ENCODE data around the gene CCSER2.

Gene CCSER2

DNA sequence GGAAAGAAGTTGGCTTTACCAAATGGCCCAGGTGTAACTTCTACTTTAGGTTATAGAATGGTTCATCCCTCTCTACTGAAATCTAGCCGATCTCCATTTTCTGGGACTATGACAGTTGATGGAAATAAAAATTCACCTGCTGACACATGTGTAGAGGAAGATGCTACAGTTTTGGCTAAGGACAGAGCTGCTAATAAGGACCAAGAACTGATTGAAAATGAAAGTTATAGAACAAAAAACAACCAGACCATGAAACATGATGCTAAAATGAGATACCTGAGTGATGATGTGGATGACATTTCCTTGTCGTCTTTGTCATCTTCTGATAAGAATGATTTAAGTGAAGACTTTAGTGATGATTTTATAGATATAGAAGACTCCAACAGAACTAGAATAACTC lies 43.6 kb downstream of the CCSER2 start:
- no peaks in the 10 kb centered on the region for H3K27me3 ChIP-seq (ENCODE audit: control insufficient read depth, insufficient read depth, low read length)
- no peaks in the 10 kb centered on the region for H3K4me1 ChIP-seq (ENCODE audit: control insufficient read depth, insufficient read depth, low read length)
- no peak overlapping the region for H3K9ac ChIP-seq (ENCODE audit: low read depth, low read length)
- H3K4me3 ChIP-seq (ENCODE audit: low read length): no peak overlapping the region
- H3K9me3 ChIP-seq (replicated peaks; ENCODE audit: low read length): no peaks in the 10 kb centered on the region
- H3K36me3 ChIP-seq (ENCODE audit: insufficient read depth, low read length): peaks cover 19% of the 10 kb centered on the region
- no peak overlapping the region for H3K4me2 ChIP-seq (ENCODE audit: low read length)

- H3K4me1 ChIP-seq (ENCODE audit: control insufficient read depth, insufficient read depth, low read length): no peaks in the 10 kb centered on the region
Observed at GRCh38 chr10:84373000-84373399, 44.6 kb downstream of the CCSER2 start.

DNA sequence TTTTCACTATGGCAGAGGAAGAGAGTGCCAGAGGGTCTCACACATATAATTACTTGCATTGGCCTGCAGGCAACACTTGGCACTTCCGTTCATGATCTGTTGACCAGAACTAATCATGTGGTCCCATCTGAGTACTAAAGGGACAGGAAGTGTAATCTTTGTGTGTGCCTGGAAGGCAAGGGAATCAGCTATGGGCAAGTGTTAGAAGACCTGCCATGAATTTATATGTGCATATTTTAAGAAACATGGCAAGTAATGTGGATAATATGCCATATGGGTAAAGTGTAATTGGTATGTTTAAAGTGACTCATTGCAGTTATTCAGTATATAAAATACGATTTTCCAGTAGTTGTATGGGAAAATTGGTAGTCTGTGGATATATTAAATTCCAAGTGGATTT lies 46.1 kb downstream of the CCSER2 start:
- Histone ChIP-seq H3K9ac (ENCODE audit: low read depth, low read length) (no peak overlapping the region), H3K9me3 (replicated peaks; ENCODE audit: low read length) (no peaks in the 10 kb centered on the region), H3K4me3 (ENCODE audit: low read length) (no peak overlapping the region), H3K4me1 (ENCODE audit: control insufficient read depth, insufficient read depth, low read length) (no peaks in the 10 kb centered on the region), H3K36me3 (ENCODE audit: insufficient read depth, low read length) (peaks cover 19% of the 10 kb centered on the region), H3K27me3 (ENCODE audit: control insufficient read depth, insufficient read depth, low read length) (no peaks in the 10 kb centered on the region), H3K4me2 (ENCODE audit: low read length) (no peak overlapping the region)

More at GRCh38 chr10:84373000-84373399, 44.6 kb downstream of the CCSER2 start:
- Histone ChIP-seq H3K9ac (ENCODE audit: low read depth, low read length) (no peak overlapping the region), H3K27me3 (ENCODE audit: control insufficient read depth, insufficient read depth, low read length) (no peaks in the 10 kb centered on the region), H3K4me2 (ENCODE audit: low read length) (no peak overlapping the region), H3K4me3 (ENCODE audit: low read length) (no peak overlapping the region), H3K36me3 (ENCODE audit: insufficient read depth, low read length) (peaks cover 19% of the 10 kb centered on the region), H3K9me3 (replicated peaks; ENCODE audit: low read length) (no peaks in the 10 kb centered on the region)

- Histone ChIP-seq H3K9me3 (replicated peaks; ENCODE audit: low read length) (no peaks in the 10 kb centered on the region), H3K27me3 (ENCODE audit: control insufficient read depth, insufficient read depth, low read length) (no peaks in the 10 kb centered on the region), H3K4me1 (ENCODE audit: control insufficient read depth, insufficient read depth, low read length) (no peaks in the 10 kb centered on the region), H3K36me3 (ENCODE audit: insufficient read depth, low read length) (peaks cover 19% of the 10 kb centered on the region), H3K9ac (ENCODE audit: low read depth, low read length) (no peak overlapping the region), H3K4me3 (ENCODE audit: low read length) (no peak overlapping the region), H3K4me2 (ENCODE audit: low read length) (no peak overlapping the region)
Observed at GRCh38 chr10:84375011-84375410, 46.6 kb downstream of the CCSER2 start.

- Histone ChIP-seq H3K4me3 (ENCODE audit: low read length) (no peak overlapping the region), H3K36me3 (ENCODE audit: insufficient read depth, low read length) (peaks cover 19% of the 10 kb centered on the region), H3K9ac (ENCODE audit: low read depth, low read length) (no peak overlapping the region), H3K4me2 (ENCODE audit: low read length) (no peak overlapping the region), H3K27me3 (ENCODE audit: control insufficient read depth, insufficient read depth, low read length) (no peaks in the 10 kb centered on the region), H3K9me3 (replicated peaks; ENCODE audit: low read length) (no peaks in the 10 kb centered on the region), H3K4me1 (ENCODE audit: control insufficient read depth, insufficient read depth, low read length) (no peaks in the 10 kb centered on the region)
Observed at GRCh38 chr10:84375881-84376280, 47.5 kb downstream of the CCSER2 start.

DNA sequence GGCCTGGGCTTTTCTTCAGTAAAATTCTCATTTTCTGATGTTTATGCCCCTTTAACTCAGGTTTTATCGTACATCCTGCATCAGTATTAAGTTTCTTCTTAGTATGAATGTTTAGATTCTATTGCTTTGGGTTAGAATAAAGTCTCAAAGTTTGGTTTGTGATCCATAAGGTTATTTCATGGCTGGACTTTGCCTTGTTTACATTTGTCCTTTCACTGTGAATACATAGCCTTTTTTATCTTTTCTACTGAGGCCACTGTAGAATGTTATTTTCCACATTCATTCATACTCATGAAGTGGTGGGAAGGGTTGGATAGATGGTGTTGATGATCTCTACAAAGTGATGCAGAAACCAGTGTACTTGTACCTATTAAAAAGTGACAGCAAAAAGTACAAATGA lies 59.8 kb downstream of the CCSER2 start:
- Histone ChIP-seq H3K27me3 (ENCODE audit: control insufficient read depth, insufficient read depth, low read length) (no peaks in the 10 kb centered on the region), H3K9ac (ENCODE audit: low read depth, low read length) (no peak overlapping the region), H3K4me3 (ENCODE audit: low read length) (no peak overlapping the region), H3K36me3 (ENCODE audit: insufficient read depth, low read length) (peaks cover 9% of the 10 kb centered on the region), H3K4me2 (ENCODE audit: low read length) (no peak overlapping the region), H3K9me3 (replicated peaks; ENCODE audit: low read length) (no peaks in the 10 kb centered on the region), H3K4me1 (ENCODE audit: control insufficient read depth, insufficient read depth, low read length) (peaks cover 12% of the 10 kb centered on the region)

GRCh38 chr10:84390364-84390763 lies 62.0 kb downstream of the CCSER2 start:
- Histone ChIP-seq H3K4me3 (ENCODE audit: low read length) (no peak overlapping the region), H3K9me3 (replicated peaks; ENCODE audit: low read length) (no peaks in the 10 kb centered on the region), H3K4me2 (ENCODE audit: low read length) (no peak overlapping the region), H3K36me3 (ENCODE audit: insufficient read depth, low read length) (peaks cover 9% of the 10 kb centered on the region), H3K27me3 (ENCODE audit: control insufficient read depth, insufficient read depth, low read length) (no peaks in the 10 kb centered on the region), H3K9ac (ENCODE audit: low read depth, low read length) (no peak overlapping the region), H3K4me1 (ENCODE audit: control insufficient read depth, insufficient read depth, low read length) (no peaks in the 10 kb centered on the region)

- Histone ChIP-seq H3K36me3 (ENCODE audit: insufficient read depth, low read length) (peaks cover 9% of the 10 kb centered on the region), H3K4me3 (ENCODE audit: low read length) (no peak overlapping the region), H3K9ac (ENCODE audit: low read depth, low read length) (no peak overlapping the region), H3K4me2 (ENCODE audit: low read length) (no peak overlapping the region), H3K9me3 (replicated peaks; ENCODE audit: low read length) (no peaks in the 10 kb centered on the region), H3K27me3 (ENCODE audit: control insufficient read depth, insufficient read depth, low read length) (no peaks in the 10 kb centered on the region), H3K4me1 (ENCODE audit: control insufficient read depth, insufficient read depth, low read length) (no peaks in the 10 kb centered on the region)
Observed at GRCh38 chr10:84391326-84391725, 62.9 kb downstream of the CCSER2 start.

GRCh38 chr10:84392181-84392580 lies 63.8 kb downstream of the CCSER2 start:
- Histone ChIP-seq H3K4me3 (ENCODE audit: low read length) (no peak overlapping the region), H3K9ac (ENCODE audit: low read depth, low read length) (no peak overlapping the region), H3K4me1 (ENCODE audit: control insufficient read depth, insufficient read depth, low read length) (no peaks in the 10 kb centered on the region), H3K9me3 (replicated peaks; ENCODE audit: low read length) (no peaks in the 10 kb centered on the region), H3K36me3 (ENCODE audit: insufficient read depth, low read length) (peaks cover 9% of the 10 kb centered on the region), H3K27me3 (ENCODE audit: control insufficient read depth, insufficient read depth, low read length) (no peaks in the 10 kb centered on the region), H3K4me2 (ENCODE audit: low read length) (no peak overlapping the region)

GRCh38 chr10:84395581-84395980 lies 67.2 kb downstream of the CCSER2 start:
- no peak overlapping the region for H3K4me2 ChIP-seq (ENCODE audit: low read length)
- H3K4me1 ChIP-seq (ENCODE audit: control insufficient read depth, insufficient read depth, low read length): no peaks in the 10 kb centered on the region
- peaks cover 8% of the 10 kb centered on the region for H3K36me3 ChIP-seq (ENCODE audit: insufficient read depth, low read length)
- H3K9ac ChIP-seq (ENCODE audit: low read depth, low read length): no peak overlapping the region
- no peaks in the 10 kb centered on the region for H3K9me3 ChIP-seq (replicated peaks; ENCODE audit: low read length)
- no peaks in the 10 kb centered on the region for H3K27me3 ChIP-seq (ENCODE audit: control insufficient read depth, insufficient read depth, low read length)
- no peak overlapping the region for H3K4me3 ChIP-seq (ENCODE audit: low read length)

DNA sequence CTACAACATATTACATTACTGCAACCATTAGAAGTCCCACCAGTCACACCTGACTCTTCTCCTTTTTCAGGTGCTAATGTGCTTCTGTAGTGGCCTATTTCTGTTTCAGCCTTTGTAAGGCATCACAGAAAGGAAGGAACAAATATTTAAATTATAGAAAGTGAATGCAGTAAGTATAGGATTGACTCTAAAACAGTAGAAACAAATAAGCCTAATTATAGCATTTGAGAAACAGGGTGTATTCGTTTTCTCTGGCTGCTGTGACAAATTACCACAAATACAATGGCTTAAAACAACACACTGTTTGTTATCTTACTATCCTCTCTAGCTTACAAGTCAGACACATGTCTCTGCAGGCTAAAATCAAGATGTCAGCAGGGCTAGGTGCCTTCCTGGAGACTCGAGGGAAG lies 69.4 kb downstream of the CCSER2 start:
- Histone ChIP-seq H3K9ac (ENCODE audit: low read depth, low read length) (no peak overlapping the region), H3K36me3 (ENCODE audit: insufficient read depth, low read length) (peaks cover 5% of the 10 kb centered on the region), H3K4me3 (ENCODE audit: low read length) (no peak overlapping the region), H3K4me2 (ENCODE audit: low read length) (no peak overlapping the region), H3K4me1 (ENCODE audit: control insufficient read depth, insufficient read depth, low read length) (no peaks in the 10 kb centered on the region), H3K27me3 (ENCODE audit: control insufficient read depth, insufficient read depth, low read length) (no peaks in the 10 kb centered on the region), H3K9me3 (replicated peaks; ENCODE audit: low read length) (no peaks in the 10 kb centered on the region)

DNA sequence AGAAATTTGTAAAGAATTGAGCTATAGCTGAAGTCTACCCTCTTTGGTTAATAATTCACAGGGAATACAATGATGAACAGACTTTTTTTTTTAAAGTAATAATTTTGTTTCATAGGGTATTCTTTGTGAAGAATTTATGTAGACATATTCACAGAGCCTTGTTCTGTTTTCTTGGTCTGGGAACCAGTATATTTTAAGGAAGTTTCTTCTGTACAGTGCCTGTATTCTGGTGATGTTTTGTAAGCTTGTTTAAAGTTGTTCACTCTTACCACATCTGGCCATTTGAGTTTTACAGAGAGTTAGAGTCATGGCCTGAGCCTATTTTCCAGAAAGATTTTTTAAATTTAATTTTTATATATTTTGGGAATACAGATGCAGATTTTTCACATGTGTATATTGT lies 70.3 kb downstream of the CCSER2 start:
- Histone ChIP-seq H3K4me3 (ENCODE audit: low read length) (no peak overlapping the region), H3K36me3 (ENCODE audit: insufficient read depth, low read length) (peaks cover 5% of the 10 kb centered on the region)

More for the DNA sequence above, 70.3 kb downstream of the CCSER2 start:
- H3K27me3 ChIP-seq (ENCODE audit: control insufficient read depth, insufficient read depth, low read length): no peaks in the 10 kb centered on the region
- no peak overlapping the region for H3K9ac ChIP-seq (ENCODE audit: low read depth, low read length)
- no peak overlapping the region for H3K4me2 ChIP-seq (ENCODE audit: low read length)
- H3K4me1 ChIP-seq (ENCODE audit: control insufficient read depth, insufficient read depth, low read length): no peaks in the 10 kb centered on the region
- no peaks in the 10 kb centered on the region for H3K9me3 ChIP-seq (replicated peaks; ENCODE audit: low read length)
